ENCODE data around the gene LCN2. TPM values are rescaled to one million over a fixed set of nuclear protein-coding genes. Genes with fewer than 3 reads are reported as not detected.

LCN2 gene
- total and polyA plus RNA-seq, 2 experiments from 2014 or later: 2.0 TPM; not detected in 1

DNA sequence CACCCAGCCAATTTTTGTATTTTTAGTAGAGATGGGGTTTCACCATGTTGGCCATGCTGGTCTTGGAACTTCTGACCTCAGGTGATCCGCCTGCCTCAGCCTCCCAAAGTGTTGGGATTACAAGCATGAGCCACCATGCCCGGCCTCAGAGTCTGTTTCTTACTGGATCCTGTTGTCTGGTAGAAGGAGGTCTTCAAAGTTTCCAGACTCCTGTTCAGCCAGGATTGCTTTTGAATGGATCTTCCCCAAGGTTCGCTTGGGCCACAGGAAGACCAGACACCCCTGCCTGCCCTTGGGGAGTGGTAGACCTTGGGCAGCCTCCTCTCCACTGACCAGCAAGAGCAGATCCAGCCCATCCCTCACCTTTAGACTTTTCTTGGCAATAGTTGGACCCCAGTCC lies 7.6 kb upstream of the LCN2 start:
- H3K9me3 Mint-ChIP-seq: no peaks in the 10 kb centered on the region
- Histone ChIP-seq H3K9me2 (ENCODE audit: insufficient read depth) (no peaks in the 10 kb centered on the region), H4K20me1 (replicated peaks; ENCODE audit: insufficient read depth) (no peaks in the 10 kb centered on the region), H3K79me2 (replicated peaks; ENCODE audit: insufficient read depth) (no peaks in the 10 kb centered on the region), H3K36me3 (ENCODE audit: insufficient read depth) (no peaks in the 10 kb centered on the region), H3K4me1 (ENCODE audit: insufficient read depth) (no peaks in the 10 kb centered on the region), H3K4me3 (no peak overlapping the region), H3K4me2 (no peak overlapping the region), H2AFZ (no peak overlapping the region), H3F3A (replicated peaks; ENCODE audit: low read depth) (no peaks in the 10 kb centered on the region), H3K27me3 (ENCODE audit: insufficient read depth) (no peaks in the 10 kb centered on the region), H3K27ac (ENCODE audit: low read depth) (no peak overlapping the region)
- peaks cover 4% of the 10 kb centered on the region for H3K4me1 Mint-ChIP-seq
- no peak overlapping the region for H3K27ac Mint-ChIP-seq
- H3K27me3 Mint-ChIP-seq (ENCODE audit: insufficient read depth, low read depth, poor library complexity): peaks cover 2% of the 10 kb centered on the region
- TF ChIP-seq JUNB (IDR thresholded peaks at IDR 0.05; ENCODE audit: unreplicated experiment) (no peak), NANOG (IDR thresholded peaks at IDR 0.05; ENCODE audit: borderline replicate concordance) (no peak), POLR2AphosphoS5 (IDR thresholded peaks at IDR 0.05; ENCODE audit: low read depth) (no peak), REST (IDR thresholded peaks at IDR 0.05; ENCODE audit: unreplicated experiment) (no peak), CREB1 (CRISPR knock-in tag; IDR thresholded peaks at IDR 0.05; ENCODE audit: low read depth) (no peak), STAT1 (IDR thresholded peaks at IDR 0.05; ENCODE audit: unreplicated experiment) (no peak), EZH2phosphoT487 (IDR thresholded peaks at IDR 0.05; ENCODE audit: unreplicated experiment) (no peak), ZNF331 (CRISPR knock-in tag; IDR thresholded peaks at IDR 0.05; ENCODE audit: low read depth) (no peak), CTCF (conservative IDR thresholded peaks at IDR 0.05; ENCODE audit: low read depth in 2 of 2) (no peak), EZH2 (IDR thresholded peaks at IDR 0.05; ENCODE audit: low read depth, unreplicated experiment) (no peak), ZNF114 (CRISPR knock-in tag; IDR thresholded peaks at IDR 0.05) (no peak), ZNF462 (CRISPR knock-in tag; IDR thresholded peaks at IDR 0.05) (no peak)
- TF ChIP-seq, protein P1, sequence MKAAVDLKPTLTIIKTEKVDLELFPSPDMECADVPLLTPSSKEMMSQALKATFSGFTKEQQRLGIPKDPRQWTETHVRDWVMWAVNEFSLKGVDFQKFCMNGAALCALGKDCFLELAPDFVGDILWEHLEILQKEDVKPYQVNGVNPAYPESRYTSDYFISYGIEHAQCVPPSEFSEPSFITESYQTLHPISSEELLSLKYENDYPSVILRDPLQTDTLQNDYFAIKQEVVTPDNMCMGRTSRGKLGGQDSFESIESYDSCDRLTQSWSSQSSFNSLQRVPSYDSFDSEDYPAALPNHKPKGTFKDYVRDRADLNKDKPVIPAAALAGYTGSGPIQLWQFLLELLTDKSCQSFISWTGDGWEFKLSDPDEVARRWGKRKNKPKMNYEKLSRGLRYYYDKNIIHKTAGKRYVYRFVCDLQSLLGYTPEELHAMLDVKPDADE (IDR thresholded peaks at IDR 0.05): no peak
- no peak overlapping the region for H3K4me3 Mint-ChIP-seq
- no peak for ATAC-seq
- no peak for DNase-seq (ENCODE audit: low spot score)
- H3K36me3 Mint-ChIP-seq (ENCODE audit: low read depth): no peaks in the 10 kb centered on the region

Measured in GM23338 (cell line).